LNCAP (cell line): ENCODE results near the gene PEX5L.

ENCODE experiments used
- TF ChIP-seq, protein P1 (sequence below): fragments of 450-650 bp; IDR thresholded peaks from 2 replicates; pipeline ENCODE4 v1.5.1; 2017; ENCODE audit warnings: mild to moderate bottlenecking

The PEX5L gene

GRCh38 chr3:180068023-180068422, 31.3 kb upstream of the PEX5L start:
- TF ChIP-seq, protein P1, sequence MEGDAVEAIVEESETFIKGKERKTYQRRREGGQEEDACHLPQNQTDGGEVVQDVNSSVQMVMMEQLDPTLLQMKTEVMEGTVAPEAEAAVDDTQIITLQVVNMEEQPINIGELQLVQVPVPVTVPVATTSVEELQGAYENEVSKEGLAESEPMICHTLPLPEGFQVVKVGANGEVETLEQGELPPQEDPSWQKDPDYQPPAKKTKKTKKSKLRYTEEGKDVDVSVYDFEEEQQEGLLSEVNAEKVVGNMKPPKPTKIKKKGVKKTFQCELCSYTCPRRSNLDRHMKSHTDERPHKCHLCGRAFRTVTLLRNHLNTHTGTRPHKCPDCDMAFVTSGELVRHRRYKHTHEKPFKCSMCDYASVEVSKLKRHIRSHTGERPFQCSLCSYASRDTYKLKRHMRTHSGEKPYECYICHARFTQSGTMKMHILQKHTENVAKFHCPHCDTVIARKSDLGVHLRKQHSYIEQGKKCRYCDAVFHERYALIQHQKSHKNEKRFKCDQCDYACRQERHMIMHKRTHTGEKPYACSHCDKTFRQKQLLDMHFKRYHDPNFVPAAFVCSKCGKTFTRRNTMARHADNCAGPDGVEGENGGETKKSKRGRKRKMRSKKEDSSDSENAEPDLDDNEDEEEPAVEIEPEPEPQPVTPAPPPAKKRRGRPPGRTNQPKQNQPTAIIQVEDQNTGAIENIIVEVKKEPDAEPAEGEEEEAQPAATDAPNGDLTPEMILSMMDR, result no peak

- TF ChIP-seq, protein P1, result no peak
Measured at GRCh38 chr3:180066598-180066997, 29.9 kb upstream of the PEX5L start.

GRCh38 chr3:180063783-180064182, 27.0 kb upstream of the PEX5L start:
- TF ChIP-seq, protein P1, result peak; percentile 16; the same call in 1 of the 2 replicates

DNA sequence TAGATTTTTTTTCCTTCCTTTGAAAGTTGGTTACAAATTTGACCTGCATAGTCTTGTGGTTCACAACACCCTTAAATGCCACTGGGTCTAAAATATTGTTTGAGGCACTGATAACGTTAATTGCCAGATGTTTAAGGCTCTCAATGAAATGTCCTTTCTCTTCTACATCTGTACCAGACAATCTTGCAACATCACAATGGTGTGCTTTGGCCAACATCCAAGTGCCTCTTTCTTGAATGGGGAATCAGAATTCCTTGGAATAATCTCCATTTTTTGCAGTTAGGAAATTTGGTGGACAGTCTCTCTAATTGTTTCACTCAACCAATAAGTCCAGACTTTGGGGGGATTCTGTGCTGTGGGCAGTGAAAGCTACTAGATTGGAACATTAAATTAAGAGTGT, 26.0 kb upstream of the PEX5L start:
- TF ChIP-seq, protein P1, result no peak

DNA sequence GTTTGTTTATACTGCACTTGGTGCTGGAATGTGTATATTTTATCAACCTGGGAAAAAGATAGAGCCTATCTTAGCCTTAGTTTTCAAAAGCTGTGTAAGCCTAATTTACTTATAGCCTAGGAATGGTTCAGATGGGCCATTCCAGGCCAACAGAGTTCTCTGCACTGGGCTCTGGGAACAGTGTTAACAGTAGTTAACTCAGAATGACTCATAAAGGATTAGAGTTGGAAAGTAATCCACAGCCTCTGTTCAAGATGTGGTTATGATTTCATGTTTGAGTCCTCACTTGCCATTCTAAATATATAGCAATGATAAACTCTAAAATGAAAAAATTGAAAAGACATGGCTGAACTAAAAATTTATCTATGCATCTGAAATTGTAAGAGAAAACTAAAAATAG, 22.6 kb upstream of the PEX5L start:
- TF ChIP-seq, protein P1, result no peak

- TF ChIP-seq, protein P1, result no peak
Measured at GRCh38 chr3:180058238-180058637, 21.5 kb upstream of the PEX5L start.

GRCh38 chr3:180049391-180049790, 12.7 kb upstream of the PEX5L start:
- TF ChIP-seq, protein P1, result no peak

DNA sequence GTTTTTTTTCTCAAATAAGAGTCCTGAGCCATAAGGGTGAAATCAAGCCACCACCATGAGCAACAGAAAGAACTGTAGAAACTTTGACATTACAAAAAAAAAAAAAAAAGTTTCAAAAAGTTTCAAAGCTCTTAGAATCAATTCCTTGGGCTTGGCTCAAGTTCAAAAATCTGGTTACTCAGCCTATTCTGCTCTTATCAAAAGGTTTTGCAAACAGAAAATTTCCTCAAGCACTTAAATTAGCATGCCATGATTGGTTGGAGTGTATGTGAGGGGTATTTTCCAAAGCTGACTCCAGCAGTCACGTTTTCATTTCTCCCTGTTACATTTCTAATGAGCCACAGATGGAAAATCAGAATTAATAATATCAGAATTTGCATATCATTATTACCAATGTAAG, 12.1 kb upstream of the PEX5L start:
- TF ChIP-seq, protein P1, result no peak
